HL-60 (cell line): ENCODE results near the gene HELQ.

Experiments
- DNase-seq, 2 experiments: peaks; one replicate each; pipeline ENCODE4 v3.0.0-alpha.2; 2010 to 2020; ENCODE audit warnings: low read depth in 1 of 2, low spot score in 1 of 2
- H3K27ac ChIP-seq: fragments of 250-450 bp; sonication (Bioruptor Pico); replicated peaks from 2 replicates; pipeline ENCODE4 v1.5.1; 2020; ENCODE audit warnings: mild to moderate bottlenecking, moderate library complexity
- H3K27me3 ChIP-seq: fragments of 250-450 bp; sonication (Bioruptor Pico); 2 replicates; pipeline ENCODE4 v1.5.1; 2021; ENCODE audit warnings: mild to moderate bottlenecking, moderate library complexity; ENCODE audit not compliant: insufficient read depth, poor library complexity, severe bottlenecking
- H3K4me3 ChIP-seq: replicated peaks from 2 replicates; pipeline ENCODE4 v1.5.1; 2011; ENCODE audit warnings: mild to moderate bottlenecking, control low read depth, low read length; ENCODE audit not compliant: insufficient read depth
- CTCF ChIP-seq: IDR thresholded peaks from one replicate; pipeline ENCODE4 v1.5.1; 2011; ENCODE audit warnings: low read length, control low read depth, inconsistent platforms; ENCODE audit not compliant: insufficient read depth
- GABPA ChIP-seq: IDR thresholded peaks from 2 replicates; pipeline ENCODE4 v1.6.1; 2012; ENCODE audit warnings: low read depth
- POLR2AphosphoS5 ChIP-seq: IDR thresholded peaks from 2 replicates; pipeline ENCODE4 v1.6.1; 2012; ENCODE audit warnings: low read depth
- REST ChIP-seq: IDR thresholded peaks from 2 replicates; pipeline ENCODE4 v1.6.1; 2012; ENCODE audit warnings: low read depth; ENCODE audit not compliant: insufficient replicate concordance
- SPI1 ChIP-seq: IDR thresholded peaks from 2 replicates; pipeline ENCODE4 v1.6.1; 2012; ENCODE audit warnings: low read depth, mild to moderate bottlenecking, borderline replicate concordance

Gene HELQ

GRCh38 chr4:83381173-83381572 is 74.5 kb downstream of the HELQ start:
- no peak overlapping the region for H3K27ac ChIP-seq
- DNase-seq = no peak
- TF ChIP-seq POLR2AphosphoS5 (no peak), REST (no peak), SPI1 (no peak), GABPA (no peak), CTCF (no peak)

GRCh38 chr4:83378419-83378818 is 77.2 kb downstream of the HELQ start:
- TF ChIP-seq SPI1 (no peak), CTCF (no peak), GABPA (no peak), POLR2AphosphoS5 (no peak), REST (no peak)
- peak in 1 of 2 experiments; percentile 22 for DNase-seq
- no peak overlapping the region for H3K4me3 ChIP-seq

More at GRCh38 chr4:83381173-83381572, 74.5 kb downstream of the HELQ start:
- Histone ChIP-seq H3K4me3 (no peak overlapping the region), H3K27me3 (no peaks in the 10 kb centered on the region)

GRCh38 chr4:83372931-83373330 is 82.7 kb downstream of the HELQ start:
- Histone ChIP-seq H3K4me3 (no peak overlapping the region), H3K27me3 (no peaks in the 10 kb centered on the region), H3K27ac (no peak overlapping the region)
- no peak for DNase-seq
- TF ChIP-seq POLR2AphosphoS5 (no peak), REST (no peak), CTCF (no peak), SPI1 (no peak), GABPA (no peak)

More at GRCh38 chr4:83378419-83378818, 77.2 kb downstream of the HELQ start:
- Histone ChIP-seq H3K27me3 (no peaks in the 10 kb centered on the region), H3K27ac (no peak overlapping the region)
